Daoy (cell line): ENCODE measurements around the gene OTOF. TPM values are rescaled to one million over a fixed set of nuclear protein-coding genes. Genes with fewer than 3 reads are reported as not detected.

Source experiments
- DNase-seq: peaks from one replicate; pipeline ENCODE4 v3.0.0-alpha.2; 2015; ENCODE audit warnings: low read depth
- total RNA-seq: library from RNA; depleted of rRNA; stranded (reverse); fragments of >200 nt; shearing (Covaris generic); gene quantifications from 2 replicates; pipeline ENCODE4 v1.2.3, GENCODE V29; 2014

OTOF gene
- total RNA-seq, 1 experiment from 2014 or later: not detected

DNA sequence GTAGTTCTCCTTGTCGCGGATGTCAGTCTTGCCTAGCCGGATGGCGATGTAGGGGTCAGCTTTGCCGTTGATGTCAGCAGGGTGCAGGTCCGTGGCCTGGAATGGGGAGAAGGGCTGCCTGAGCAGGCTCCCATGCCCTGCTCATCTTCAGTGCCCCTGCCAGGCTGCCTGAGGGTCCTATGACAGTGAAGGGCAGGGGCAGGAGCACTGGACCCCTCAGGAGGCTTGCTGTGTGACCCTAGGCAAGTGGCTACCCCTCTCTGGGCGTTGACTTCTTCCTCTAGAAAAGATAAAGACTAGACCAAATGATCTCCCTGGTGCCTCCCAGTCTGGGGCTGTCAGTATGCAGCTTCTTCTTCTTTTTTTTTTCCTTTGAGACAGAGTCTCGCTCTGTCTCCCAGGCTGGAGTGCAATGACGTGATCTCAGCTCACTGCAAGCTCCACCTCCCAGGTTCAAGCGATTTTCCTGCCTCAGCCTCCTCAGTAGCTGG, 11.9 kb downstream of the OTOF start:
- no peak for DNase-seq

DNA sequence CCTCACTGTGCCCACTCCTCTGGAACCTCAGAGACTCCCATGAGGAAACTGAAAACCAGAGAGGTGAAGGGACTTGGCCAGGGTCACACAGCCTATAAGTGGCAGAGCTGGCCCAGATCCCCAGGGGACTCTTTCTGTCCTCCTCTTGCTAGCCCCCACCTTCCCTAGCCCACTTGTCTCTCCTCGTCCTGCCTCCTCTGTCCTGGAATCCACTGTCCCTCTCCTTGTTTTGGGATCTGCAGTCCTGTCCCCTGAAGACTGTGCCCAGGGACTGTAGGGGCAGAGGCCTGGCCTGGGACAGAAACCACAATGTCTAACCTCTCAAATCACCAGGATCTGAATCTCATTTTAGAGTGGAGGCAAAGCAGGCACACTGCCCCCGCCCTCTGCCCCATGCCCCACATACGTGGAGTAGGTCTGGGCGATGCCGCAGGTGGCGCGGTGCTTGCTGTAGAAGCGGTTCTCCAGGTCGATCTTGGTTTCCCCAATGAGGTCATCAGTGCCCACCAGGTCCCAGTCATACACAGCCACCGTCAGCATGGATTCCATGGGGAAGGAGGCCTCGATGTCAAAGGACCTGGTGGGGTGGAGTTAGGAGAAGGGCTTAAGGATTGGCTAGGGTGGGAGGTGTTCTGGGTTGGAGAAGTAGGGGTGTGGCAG, 12.5 kb downstream of the OTOF start:
- DNase-seq: no peak

DNA sequence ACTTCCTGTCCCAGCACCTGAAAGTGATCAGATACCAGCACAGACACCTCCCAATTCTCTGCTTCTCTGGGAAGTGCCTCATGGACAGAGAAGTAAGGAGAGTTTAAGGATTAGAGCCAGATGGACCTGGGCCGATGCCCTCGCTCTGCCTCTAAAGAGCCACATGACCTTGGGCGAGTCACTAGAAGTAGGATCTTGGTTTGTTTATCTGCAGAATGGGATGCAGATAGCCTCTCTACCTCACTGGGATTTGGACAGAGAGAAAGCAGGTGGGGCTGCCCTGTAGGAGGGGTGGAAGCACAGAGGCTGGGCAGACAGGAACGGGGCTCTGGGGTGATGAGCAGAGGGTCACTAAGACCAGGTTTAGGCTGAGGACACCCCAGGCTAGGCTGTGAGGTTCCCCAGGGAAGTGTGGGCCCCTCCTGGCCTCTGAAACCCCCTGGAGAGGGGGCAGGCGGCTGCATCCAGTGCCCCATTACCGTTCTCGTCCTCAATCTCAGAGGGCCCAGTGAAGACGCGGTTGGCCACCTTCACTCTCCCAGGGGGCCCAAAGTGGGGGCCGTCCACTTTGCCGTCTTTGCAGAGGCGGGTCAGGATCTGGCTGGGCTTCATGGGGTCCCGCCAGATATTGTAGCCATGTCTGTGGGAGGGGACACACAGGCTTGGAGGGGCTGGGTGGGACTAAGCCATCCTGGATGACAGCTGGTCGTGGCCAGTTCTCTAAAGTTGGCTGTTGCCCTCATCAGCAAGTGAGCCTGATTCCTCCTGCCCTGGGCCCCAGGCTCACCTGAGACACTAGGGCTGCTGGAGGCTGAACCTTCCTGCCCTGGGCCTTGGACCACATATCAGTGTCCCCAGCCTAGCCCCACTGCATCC, 13.3 kb downstream of the OTOF start:
- DNase-seq: no peak

DNA sequence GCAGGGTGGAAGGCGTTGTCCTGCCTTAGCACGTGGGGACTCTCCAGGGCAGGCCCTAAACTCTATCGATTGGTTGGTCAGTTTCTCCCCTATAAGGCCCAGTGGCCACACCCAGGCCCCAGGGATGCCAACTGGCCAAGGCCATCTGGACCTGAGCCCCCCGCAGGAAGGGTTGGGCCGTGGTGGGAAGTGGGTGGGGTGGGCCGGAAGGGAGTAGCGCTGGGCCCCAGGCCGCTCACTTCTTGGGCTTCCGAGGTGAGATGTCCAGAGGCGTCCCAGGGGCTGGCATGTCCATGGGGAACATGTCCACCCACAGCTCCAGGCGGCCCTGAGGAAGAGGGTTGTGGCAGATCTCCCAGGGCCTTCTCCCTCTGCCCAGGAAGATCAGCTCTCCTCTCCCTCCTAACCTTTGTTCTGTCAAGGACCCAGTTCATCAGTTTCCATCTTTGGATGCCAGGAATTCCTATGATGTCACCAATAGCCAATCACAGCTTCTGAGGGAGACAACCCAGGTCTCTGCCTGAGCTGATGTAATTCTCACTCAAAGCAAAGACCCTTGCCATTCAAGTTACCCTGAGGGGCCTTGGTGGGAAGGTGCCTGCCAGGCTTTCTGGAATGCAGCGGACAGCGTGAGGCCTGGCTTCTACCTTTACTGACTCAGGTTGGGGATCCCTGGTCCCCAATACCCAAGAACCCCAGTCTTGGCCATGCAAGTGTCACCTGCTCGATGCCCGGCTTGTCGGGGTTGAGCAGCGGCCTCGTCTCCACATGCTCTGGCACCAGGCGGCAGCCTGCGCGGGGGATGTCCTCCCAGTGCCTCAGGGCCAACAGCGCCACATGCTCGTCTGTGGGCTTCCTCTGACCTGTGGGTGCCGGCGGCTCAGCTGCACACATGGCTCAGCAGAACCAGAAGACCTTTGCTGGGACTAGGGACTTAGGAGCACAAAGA, 14.4 kb downstream of the OTOF start:
- DNase-seq: no peak

DNA sequence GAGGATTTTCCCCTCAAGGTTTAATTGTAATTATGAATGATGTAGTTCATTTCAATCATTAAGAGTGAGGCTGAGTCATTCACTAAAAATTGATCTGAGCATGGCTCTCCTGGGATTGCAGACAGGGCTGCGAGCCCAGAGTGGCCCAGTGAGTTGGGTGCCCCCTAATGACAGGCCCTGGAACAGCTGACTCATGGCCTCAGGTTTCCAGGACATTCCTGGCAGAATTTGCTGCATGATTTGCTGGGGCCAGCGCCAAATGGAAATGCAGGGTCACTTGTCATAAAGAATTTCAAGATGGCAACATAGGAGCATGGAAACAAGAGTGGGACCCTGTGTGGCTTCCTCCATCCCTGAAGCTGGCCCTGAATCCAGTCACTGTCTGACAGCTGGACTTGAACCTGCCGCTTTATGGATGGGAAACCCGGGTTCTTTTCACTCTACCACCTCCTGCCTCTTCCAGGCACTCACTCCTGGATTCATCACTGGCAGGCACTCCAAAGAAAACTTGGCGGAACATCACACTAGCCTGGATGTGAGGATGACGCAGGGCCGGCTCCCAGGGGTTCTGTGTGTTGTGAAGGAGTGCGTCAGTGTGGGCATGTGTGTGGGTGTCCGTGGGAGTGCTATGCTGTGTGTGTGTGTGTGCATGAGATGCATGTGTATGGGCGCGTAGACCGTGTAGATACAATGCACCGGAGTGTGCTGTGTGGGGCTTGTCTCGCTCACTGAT, 15.2 kb downstream of the OTOF start:
- peak; percentile 83 for DNase-seq

DNA sequence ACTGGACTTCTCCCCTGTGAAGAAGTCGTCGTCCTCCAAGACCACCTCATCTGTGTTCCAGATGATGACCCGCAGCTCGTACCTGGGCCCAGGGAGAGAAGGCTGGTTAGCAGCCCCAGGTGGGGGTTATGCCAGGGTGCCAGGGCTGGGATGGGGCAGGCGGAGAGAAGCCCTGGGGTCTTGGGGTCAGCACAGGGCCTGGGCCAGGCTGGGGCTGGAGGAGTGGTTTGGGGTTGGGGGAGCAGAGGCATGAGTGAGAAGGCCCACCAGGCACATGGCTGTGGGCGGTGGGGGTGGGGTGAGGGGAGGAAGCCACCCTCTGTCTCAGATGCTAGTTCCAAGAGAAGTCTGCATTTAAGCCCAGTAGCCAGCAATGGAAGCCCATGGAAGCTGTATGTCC, 15.8 kb downstream of the OTOF start:
- no peak for DNase-seq

DNA sequence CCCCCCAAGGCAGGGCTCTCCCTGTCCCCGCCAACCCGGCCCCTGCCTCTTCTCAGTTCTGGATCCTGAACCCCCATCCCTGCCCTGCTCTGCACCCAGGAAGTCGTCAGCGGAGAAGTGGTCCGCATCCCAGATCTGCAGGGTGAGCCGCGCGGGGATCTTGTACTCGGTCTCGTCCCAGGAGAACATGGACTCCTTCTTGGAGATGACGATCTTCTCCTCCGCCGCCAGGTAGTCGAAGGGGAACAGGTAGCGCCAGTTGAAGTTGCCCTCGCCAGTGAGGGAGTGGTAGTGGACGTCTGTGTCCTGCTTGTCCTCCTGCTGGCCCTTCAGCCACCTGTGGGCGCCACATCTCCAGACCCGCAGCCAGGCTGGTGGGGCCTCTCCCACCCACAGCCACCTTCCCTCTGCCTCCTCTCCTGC, 16.3 kb downstream of the OTOF start:
- DNase-seq: no peak

DNA sequence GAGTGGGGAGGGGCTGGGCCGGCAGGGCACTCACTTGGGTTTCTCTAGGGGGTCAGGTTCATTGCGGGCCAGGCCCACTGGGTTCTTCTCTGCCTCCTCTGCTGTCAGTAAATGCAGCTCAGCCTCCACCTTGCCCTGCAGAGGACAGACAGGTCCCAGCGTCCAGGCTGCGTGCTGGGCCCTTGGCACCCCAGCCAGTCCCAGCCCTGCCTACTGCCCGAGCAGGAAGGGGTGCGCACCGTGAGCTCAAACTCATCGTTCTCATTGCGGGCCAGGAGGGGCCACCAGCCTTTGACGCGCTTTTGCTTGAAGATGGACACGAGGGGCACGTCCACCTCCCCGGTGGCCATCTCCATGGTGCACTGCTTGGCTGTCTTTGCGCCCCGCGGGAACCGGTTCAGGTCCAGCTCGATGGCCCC, 17.3 kb downstream of the OTOF start:
- no peak for DNase-seq

DNA sequence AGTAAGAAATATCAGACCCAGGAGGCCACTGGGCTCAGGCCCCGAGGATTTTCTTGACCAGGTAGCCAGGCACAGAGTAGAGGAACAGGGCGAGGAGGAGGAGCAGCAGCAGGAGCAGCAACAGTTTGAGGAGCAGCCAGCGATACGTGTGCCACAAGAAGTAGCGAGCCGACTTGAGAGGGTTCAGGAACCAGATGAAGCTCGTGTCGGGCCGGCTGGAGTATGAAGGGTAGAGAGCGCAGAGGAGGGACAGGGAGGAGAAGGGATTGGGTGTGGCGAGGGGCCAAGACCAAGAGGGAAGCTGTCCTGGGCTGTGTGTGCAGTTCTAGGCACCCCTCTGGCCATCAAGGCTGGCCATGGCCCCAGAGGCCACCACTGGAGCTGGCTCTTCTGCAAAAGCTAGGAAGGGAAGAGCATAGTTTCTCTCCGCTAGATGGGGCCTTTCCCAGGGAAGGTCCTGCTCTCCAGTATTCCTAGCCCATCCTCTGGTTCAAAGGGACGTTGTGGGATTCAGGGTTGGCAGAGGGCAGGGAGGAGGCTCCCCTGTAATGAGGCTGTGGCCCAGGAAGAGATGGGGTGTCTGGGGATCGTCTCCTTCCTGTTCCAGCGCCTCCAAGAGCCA, 17.8 kb downstream of the OTOF start:
- DNase-seq: no peak

DNA sequence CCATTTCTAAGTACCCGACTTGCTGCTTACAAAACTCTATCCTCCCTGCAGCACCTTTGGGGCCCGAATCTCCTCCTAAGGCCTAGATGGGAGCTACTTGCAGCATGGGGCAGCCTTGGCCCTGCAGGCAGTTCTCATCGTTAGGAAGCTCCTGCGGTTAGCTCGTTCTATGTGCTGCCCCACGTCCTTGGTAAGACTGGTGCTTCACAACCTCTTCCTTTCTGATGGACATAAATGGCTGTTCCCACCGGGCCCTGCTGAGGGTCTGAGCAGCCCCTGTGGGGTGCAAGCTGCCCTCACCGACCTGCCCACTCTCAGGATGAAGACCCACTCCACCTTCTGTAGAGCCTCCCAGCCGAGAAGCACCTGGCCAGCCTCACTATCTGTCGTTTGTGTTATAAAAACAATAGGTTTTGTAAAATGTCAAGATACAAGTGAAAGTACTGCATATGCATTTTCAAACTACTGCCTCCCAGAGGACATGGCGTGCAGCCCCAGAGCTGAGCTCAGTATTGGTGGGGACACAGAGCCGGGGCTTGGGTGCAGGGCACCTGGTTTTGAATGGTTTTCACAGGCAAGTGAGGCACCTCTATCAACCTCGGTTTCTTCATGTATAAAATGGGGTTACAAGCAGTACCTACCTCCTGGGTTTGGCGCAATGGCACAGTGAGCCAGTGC, 19.4 kb downstream of the OTOF start:
- no peak for DNase-seq

DNA sequence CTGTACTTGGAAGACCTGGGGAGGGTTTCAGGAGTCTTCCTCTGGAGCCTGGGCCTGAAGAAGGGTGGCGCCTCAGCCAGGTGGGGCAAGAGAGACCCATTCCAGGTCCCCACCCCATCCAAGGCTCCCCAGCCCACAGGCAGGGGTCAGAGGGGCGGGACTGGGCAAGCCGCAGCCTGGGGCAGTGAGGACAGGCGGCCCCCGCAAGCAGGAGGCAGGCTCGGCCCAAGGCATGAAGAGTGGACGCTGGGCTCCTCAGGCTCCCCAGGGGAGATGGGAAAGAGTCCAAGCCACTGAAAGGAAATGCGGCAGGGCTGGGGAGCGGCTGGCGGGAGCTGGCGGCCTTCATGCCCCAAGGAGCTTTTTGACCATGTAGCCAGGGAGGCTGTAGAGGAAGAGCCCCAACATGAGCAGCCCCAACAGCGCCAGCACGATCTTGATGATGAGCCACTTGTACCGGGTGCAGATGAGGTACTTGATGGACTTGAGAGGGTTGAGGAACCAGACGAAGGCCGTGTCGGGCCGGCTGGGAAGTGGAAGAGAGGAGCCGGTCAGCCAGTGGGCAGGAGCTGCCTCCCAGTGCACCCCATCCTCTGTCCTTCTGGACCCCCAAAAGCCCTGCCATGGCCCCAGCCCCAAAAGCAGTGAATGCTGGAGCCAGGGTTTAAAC, 20.1 kb downstream of the OTOF start:
- peak; percentile 39 for DNase-seq

DNA sequence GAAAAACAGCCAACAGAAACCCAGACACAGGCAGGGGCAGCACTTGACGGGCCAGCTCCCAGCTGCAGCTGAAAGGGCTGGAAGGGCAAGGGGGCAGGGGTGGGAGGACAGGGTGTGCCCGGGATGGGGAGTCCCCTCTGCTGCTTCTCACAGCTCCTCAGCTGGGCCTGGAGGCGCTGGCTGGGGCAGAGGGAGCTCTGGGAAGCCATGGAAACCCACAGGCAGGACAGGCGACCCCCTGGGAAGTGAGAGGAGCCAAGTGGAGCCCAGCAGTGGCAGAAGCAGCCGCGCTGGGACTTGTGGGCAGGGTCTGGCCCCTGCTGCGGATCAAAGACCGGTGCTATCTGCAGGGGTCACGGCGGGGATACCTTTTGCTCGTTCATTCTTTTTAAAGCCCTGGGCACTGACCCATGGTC, 20.7 kb downstream of the OTOF start:
- no peak for DNase-seq

DNA sequence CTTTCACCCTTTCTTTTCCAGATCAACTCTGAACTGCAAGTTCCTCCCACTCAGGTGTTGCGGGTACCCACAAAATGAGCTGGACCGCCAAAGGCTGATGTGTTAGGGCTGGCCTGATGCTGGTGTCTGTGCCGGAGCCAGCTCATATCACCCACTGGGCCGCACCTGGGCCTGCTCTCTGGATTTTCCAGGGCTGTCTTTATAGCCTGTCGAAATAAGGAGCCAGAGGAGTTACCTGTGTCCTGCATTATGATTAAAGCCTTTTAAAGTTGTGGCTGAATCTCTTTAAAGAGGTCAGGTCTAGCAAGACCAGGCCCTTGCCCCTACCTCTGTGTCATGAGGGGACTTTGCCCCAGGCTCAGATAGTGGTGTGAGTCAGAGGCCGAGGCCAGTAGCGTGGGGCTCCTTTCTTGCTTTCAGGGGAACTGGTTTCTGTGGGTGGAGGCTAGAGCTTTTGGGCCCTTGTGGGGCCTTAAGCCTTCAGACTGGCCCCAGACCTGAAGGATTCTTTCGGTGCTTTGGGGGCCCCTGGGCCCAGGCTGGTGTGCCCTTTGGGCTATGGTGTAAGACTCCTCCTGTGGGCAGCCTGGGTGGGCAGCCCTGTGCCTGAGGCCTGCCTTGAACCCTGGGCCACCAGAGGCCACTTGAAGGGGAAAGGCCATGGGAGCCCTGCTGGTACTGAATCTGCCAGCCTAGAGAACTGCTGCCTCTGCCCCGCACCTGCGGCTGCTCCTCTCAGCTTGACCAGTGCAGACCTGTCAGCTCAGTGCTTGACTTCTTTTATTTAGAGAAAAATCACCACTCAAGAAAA, 21.3 kb downstream of the OTOF start:
- no peak for DNase-seq

DNA sequence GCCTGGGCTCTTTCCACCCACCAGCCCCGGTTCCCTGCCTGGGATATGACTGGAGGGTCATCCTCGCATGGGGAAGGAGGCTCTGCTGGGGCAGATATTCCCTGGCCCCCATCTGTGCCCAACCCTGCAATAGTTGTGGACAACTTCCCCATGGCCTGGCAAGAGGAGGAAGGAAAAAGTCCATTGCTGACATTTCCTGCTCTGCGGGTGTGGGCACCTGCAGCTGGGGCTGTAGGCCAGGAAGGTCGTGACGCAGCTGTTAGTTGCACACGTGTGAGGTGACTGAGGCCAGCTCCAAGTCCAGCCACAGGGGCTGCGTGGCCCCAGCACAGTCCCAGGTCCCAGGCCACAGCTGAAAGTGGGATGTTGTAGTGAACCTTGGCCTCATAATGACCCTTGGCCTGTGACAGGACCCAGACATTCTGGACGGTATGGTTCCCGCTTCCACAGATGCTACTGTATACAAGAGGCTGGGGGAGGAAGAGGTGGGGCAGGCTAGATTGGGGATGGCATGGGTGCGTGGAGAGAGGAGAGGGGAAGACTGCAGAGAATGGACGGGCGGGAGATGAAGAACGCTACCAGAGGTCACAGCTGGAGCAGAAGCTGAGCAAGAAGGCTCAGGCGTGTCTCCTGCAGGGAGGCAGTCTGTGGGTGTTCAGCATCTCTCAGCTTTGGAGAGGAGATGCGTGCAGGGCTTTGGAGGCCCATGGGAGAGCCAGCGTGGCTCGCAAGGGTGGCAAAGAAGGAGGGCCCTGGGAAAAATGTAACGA, 22.1 kb downstream of the OTOF start:
- no peak for DNase-seq

DNA sequence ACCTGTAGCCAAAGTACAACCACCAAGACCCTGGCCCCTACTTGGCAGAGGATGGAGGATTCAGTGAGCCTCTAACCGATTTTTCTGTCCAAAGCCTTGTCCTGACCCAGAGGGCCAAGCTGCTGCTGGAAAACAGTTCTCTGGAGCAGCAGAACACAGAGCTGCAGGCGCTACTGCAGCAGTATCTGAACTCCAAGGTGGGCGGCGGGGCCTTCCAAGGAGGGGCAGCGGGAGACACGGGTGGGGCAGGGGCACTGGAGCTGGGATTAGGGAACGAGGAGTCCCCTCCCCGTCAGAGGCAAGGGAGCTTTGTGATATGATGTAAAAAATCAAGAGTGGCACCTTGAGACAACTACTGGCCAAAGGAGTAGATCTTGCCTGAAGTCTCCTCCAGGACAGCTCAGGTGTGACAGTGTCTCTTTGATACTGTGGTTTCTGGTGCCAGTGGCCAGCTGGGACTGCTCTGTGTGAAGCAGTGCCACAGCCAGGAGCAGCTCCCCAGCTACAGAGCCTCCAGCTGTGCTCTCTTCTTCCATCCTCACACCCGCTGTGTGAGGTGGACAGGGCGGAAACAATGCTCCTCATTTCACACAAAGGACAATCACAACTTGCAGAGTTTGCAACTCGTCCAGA, 22.8 kb downstream of the OTOF start:
- DNase-seq: no peak

DNA sequence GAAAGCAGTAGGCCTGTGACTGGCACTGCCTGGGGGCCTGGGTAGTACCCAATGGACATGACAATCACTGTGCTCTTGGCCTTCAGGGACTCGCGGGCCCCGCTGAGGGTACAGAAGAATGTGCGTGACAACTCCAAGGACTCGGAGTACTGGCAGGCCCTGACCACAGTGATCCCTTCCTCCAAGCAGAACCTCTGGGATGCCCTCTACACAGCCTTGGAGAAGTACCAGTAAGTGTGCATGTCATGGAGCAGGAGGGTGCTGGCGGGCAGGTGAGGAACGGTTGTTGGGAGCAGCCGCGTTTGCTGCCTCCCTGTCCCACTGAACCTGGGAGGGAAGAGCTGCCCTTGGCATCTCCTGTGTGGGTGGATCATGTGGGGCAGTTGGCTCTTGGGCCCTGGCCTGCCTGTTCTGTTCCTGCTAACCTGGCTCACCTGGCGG, 23.3 kb downstream of the OTOF start:
- no peak for DNase-seq
